ENCODE measurements around the gene GMDS.

The GMDS gene

DNA sequence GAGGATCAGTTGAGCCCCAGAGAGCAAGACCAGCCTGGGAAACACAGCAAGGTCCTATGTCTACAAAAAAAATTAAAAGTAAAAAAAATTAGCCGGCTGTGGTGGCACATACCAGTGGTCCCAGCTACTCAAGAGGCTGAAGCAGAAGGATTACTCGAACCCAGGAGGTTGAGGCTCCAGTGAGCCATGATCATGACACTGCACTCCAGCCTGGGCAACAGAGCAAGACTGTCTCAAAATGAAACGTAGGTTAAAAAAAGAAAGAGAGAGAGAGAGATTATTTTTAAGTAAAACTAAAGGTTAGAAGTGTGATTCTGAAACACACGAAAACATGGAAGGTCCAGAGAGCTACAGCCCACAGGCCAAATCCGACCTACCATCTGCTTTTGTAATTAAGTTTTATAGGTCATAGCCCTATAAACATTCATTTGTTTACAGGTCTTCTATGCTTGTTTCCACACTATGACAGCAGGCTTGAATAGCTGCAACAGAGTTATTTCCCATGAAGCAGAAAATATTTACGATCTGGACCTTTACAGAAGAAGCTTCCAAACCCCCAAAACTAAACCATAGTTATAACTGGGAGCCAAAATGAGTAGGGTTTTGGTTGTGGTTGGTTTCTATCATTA is 279.7 kb downstream of the GMDS start:
- no peak for DNase-seq (ENCODE audit: low read depth, low spot score)
- no peak overlapping the region for H3K27ac ChIP-seq

GRCh38 chr6:1963596-1963995 is 281.8 kb downstream of the GMDS start:
- no peak for DNase-seq (ENCODE audit: low read depth, low spot score)
- H3K27ac ChIP-seq, result no peak overlapping the region

DNA sequence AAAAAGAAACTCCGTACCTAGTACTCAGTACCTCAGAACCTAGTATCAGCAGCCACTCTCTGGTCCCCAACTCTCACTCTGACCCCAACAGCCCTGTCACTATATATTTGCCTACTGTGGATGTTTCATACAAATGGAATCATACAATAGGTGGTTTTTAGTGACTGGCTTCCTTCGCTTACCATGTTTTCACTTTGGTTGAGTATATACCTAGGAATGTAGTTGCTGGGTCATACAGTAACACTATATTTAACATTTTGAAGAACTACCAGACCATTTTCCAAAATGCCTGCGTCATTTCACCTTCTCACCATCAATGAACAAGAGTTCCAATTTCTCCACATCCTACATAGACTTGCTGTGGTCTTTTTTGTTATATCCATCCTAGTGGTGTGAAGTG is 283.2 kb downstream of the GMDS start:
- H3K27ac ChIP-seq, result no peak overlapping the region
- no peak for DNase-seq (ENCODE audit: low read depth, low spot score)

- H3K27ac ChIP-seq, result no peak overlapping the region
Observed at GRCh38 chr6:1960486-1961142, 284.8 kb downstream of the GMDS start.

DNA sequence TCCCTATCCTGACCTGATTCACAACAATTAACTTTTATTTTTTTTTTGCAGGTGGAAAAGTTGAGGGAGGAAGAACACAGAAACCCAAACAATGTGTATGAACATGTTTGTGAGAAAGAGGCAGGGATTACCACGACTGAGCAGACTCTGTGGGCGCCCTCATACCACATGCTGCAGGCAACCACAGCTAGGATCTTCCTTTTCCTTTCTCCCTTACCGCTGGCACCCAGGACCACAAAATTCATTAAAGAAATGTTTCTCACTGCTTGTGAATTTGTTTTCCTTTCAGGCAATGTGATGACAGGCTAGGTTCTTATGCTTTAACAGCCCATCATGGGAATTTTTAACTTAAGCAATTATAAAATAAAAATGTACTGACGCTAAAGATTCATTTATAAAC is 287.1 kb downstream of the GMDS start:
- no peak overlapping the region for H3K27ac ChIP-seq
- DNase-seq (ENCODE audit: low read depth, low spot score), result peak; percentile 8

More at GRCh38 chr6:1960486-1961142, 284.8 kb downstream of the GMDS start:
- DNase-seq (ENCODE audit: low read depth, low spot score), result no peak

- no peak overlapping the region for H3K27ac ChIP-seq
- no peak for DNase-seq (ENCODE audit: low read depth, low spot score)
Observed at GRCh38 chr6:1957746-1958145, 287.7 kb downstream of the GMDS start.

DNA sequence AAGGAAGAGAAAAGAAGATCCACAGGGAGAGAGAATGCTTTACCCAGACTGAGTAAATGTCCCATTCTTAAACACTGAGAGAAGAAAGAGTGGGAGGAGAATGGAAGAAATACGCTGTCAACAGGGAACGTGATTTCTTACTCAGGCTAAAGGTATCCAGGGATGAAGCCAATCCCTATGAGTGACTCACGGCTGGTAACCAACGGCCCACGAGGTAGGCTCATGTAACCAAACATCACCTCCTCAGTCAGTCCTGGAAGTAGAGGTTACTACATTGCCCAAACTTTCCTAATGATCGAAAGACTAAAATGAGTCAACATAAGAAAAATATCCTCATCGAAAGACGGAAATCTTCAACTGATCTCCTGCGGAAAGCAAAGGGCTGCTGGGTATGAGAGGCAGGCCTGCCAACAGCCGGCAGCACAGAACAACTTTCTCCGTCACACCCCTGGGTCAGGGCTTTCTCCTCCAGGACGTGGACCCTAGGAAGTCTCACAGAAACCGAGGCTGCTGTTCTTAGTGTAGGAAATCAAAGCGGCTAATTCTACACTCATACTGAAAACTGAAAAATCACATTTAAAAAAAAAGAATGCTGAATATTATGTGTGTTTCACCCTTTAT is 292.6 kb downstream of the GMDS start:
- peak; percentile 94 for DNase-seq (ENCODE audit: low read depth, low spot score)
- H3K27ac ChIP-seq, result peak overlapping the region; percentile 76

GRCh38 chr6:1950631-1951030 is 294.8 kb downstream of the GMDS start:
- no peak for DNase-seq (ENCODE audit: low read depth, low spot score)
- no peak overlapping the region for H3K27ac ChIP-seq

DNA sequence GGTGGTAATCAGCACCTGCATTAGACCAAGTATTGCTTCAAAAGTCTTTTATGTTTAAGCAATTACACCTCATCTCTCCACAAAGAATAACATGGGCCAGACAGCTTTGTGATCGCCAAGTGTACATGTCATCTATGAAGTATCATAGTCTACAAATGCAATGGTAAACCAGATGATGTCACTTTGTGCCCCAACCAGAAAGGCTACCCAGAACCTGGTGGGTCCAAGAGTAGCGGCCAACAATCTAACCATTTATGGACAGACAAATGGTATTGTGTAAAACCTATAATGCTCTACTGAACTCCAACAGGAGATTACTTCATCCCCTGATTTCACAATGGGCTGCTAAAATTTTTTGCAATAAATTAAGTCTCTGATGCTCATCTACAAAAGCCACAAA is 295.9 kb downstream of the GMDS start:
- no peak for DNase-seq (ENCODE audit: low read depth, low spot score)

DNA sequence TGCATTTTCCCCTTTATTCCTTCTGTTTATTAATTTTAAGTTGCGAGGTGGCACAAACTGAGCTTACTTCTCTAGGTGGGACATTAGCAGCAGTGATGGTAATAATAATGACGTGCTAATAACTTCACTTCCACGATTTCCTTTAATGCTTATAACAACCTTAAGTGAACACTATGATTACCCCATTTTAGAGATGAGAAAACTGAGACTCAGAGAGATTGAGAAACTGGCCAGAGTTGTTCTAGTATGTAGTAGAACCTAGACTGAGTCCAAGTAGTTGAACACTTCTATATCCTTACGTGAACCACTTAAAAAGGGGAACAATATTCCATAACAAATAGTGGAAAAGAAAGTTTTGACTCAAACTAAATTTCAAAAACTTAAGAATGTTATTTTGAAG is 297.5 kb downstream of the GMDS start:
- DNase-seq (ENCODE audit: low read depth, low spot score), result no peak
- no peak overlapping the region for H3K27ac ChIP-seq

More for the DNA sequence above, 295.9 kb downstream of the GMDS start:
- no peak overlapping the region for H3K27ac ChIP-seq

GRCh38 chr6:1946583-1946982 is 298.8 kb downstream of the GMDS start:
- no peak for DNase-seq (ENCODE audit: low read depth, low spot score)
- no peak overlapping the region for H3K27ac ChIP-seq

- DNase-seq (ENCODE audit: low read depth, low spot score), result no peak
- no peak overlapping the region for H3K27ac ChIP-seq
Observed at GRCh38 chr6:1945235-1945832, 300.1 kb downstream of the GMDS start.

- no peak for DNase-seq (ENCODE audit: low read depth, low spot score)
- no peak overlapping the region for H3K27ac ChIP-seq
Observed at GRCh38 chr6:1942834-1943233, 302.6 kb downstream of the GMDS start.

GRCh38 chr6:1941534-1941933 is 303.9 kb downstream of the GMDS start:
- no peak for DNase-seq (ENCODE audit: low read depth, low spot score)

DNA sequence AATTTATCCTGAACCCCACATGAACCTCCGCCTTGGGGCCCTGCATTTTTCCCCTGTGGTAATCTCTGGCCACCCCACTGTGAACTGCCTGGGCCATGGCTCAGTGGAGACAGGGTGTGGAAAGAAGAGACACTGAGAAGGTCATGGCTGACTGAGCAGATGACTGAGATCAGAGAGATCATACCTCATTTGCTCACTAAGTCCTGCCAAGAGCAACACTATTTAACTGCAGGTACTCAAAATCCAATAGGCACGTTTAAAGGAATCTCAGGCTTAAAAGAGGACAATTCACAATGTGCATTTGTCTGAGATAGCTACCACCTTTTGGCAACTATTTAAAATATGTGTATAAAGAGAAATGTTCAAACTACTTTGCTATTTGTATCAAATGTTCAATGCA is 305.0 kb downstream of the GMDS start:
- H3K27ac ChIP-seq, result no peak overlapping the region
- no peak for DNase-seq (ENCODE audit: low read depth, low spot score)

More at GRCh38 chr6:1941534-1941933, 303.9 kb downstream of the GMDS start:
- no peak overlapping the region for H3K27ac ChIP-seq

DNA sequence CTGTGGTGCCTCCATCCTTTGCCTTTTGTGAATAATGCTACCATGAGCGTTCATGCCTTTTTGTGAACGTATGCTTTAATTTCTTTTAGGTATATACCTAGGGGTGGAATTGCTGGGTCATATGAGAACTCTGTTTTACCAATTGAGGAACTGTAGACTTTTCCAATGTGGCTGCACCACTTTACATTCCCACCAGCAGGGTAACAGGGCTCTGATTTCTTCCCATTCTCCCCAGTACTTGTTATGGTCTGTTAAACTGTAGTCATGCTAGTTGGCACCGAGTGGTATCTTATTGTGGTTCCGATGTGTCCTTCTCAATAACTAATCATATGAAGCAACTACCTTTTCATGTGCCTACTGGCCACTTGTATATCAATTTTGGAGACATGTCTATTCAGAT is 312.1 kb downstream of the GMDS start:
- DNase-seq (ENCODE audit: low read depth, low spot score), result no peak
- no peak overlapping the region for H3K27ac ChIP-seq

DNA sequence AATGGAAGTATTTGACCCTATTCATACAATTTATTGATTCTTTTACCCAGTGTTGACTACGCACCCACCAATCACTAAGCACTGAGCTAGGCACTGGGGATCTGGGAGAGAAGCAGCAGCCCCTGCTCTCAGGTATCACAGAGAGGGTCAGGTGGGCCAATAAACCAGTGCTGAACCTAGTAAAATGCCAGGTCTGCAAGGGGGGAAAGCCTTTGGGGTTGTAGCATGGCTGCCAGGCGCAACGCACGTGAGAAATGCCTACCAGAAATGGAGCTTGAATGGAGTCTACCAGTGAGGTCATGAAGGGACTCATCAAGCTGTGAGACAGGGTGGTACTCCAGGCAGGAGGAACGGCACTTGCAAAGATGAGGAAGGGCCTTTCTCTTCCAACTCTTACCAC is 313.6 kb downstream of the GMDS start:
- no peak for DNase-seq (ENCODE audit: low read depth, low spot score)
- H3K27ac ChIP-seq, result no peak overlapping the region

- DNase-seq (ENCODE audit: low read depth, low spot score), result no peak
- H3K27ac ChIP-seq, result no peak overlapping the region
Observed at GRCh38 chr6:1930356-1930755, 315.0 kb downstream of the GMDS start.

DNA sequence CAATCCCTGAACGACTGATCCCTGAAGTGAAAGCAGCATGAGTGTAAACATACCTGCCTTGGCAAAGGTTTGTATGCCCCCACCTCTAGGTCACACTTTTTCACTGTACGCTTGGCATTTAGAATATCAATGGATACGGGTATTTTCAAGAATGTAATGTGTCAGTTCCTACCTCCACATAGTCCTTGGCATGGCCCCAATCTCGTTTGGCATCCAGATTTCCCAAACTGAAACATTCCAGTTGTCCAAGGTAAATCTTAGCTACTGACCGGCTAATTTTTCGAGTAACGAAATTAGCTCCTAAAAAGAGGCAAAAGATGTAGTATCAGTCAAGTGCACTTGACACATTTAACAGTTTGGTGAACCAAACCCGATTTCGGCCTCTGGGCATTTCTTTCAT is 315.5 kb downstream of the GMDS start:
- no peak for DNase-seq (ENCODE audit: low read depth, low spot score)
- no peak overlapping the region for H3K27ac ChIP-seq

GRCh38 chr6:1925743-1926430 is 319.5 kb downstream of the GMDS start:
- H3K27ac ChIP-seq, result no peak overlapping the region
- DNase-seq (ENCODE audit: low read depth, low spot score), result no peak

- no peak for DNase-seq (ENCODE audit: low read depth, low spot score)
- no peak overlapping the region for H3K27ac ChIP-seq
Observed at GRCh38 chr6:1923449-1923848, 322.0 kb downstream of the GMDS start.
